COLO829 (cell line): ENCODE data around the gene VPS8.

Experiments
- DNase-seq: peaks from one replicate; pipeline ENCODE4 v3.0.0; 2012; ENCODE audit warnings: low spot score

The VPS8 gene

DNA sequence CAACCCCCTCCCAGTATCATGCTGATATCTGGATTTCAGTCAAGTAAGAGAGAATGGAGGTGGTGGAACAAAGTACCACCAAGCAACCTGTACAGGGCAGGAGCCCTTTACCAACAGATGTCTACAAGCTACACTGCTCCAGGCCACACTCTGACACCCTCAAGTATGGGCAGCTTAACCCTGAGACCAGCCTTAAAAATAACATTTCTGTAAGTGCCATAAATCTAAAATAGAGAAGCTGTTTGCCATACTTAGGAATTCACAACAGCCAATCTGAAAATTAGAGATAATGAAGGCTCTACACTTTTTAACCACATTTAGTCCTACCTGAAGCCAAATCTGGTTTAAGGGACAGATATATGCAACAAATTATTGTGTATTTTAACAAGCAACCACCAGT, 281.1 kb downstream of the VPS8 start:
- no peak for DNase-seq

GRCh38 chr3:185094697-185095096, 282.7 kb downstream of the VPS8 start:
- DNase-seq = no peak
